Fibroblast of mammary gland (primary cell): ENCODE measurements around the gene SLBP.

Experiments
- DNase-seq: peaks from one replicate; pipeline ENCODE4 v3.0.0-alpha.2; 2010; ENCODE audit warnings: low read depth
- H3K4me3 ChIP-seq: 2 replicates; pipeline ENCODE4 v1.5.1; 2011; ENCODE audit warnings: low read depth, mild to moderate bottlenecking, low read length, moderate library complexity; ENCODE audit not compliant: control insufficient read depth
- TF ChIP-seq, protein P1 (sequence below): conservative IDR thresholded peaks from 2 replicates; pipeline ENCODE4 v1.5.1; 2011; ENCODE audit warnings: low read depth, low read length, inconsistent platforms; ENCODE audit not compliant: control insufficient read depth, insufficient read depth

SLBP gene

DNA sequence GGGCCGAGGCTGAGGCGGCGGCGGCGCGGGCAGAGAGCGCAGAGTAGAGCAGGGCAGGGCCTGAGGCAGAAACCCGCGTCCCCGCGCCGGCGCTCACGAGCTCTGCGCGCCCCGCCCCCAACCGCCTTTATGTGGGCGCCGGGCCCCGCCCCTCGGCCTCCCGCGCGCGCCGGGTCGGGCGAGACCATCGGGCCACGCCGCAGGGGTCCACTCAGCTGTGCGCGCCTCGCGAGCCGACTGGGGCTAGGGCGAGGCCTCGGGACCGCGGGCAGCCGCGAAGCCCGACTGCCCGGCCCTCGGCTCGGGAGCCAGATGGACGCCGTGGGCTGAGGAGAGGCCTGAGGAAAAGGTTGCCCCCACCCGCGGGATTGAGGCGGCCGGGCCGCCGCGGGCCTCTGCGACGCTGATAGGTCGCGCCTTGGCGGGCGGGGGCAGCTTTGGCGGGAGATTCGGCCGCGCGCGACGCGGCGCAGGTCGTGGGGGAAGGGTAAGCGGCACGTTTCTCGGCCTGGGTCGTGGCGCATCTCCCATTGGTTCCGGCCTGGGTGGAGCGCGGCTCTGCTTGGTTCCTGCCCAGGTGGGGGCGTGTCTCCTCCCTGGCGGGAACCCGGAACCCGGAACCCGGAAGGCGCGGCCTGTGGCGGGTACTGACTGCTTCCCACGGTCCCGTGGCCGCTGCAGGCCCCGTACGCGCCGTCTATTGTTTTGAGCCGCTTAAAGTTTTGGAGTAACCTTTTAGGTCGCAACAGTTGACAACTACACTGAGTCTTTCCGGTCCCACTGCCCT, at the start of gene SLBP:
SLBP (minus strand) TSS at position 104 of the 787 bp plus-strand sequence. CDS start 131 bp downstream, outside the sequence.
- peak; percentile 86 for DNase-seq

DNA sequence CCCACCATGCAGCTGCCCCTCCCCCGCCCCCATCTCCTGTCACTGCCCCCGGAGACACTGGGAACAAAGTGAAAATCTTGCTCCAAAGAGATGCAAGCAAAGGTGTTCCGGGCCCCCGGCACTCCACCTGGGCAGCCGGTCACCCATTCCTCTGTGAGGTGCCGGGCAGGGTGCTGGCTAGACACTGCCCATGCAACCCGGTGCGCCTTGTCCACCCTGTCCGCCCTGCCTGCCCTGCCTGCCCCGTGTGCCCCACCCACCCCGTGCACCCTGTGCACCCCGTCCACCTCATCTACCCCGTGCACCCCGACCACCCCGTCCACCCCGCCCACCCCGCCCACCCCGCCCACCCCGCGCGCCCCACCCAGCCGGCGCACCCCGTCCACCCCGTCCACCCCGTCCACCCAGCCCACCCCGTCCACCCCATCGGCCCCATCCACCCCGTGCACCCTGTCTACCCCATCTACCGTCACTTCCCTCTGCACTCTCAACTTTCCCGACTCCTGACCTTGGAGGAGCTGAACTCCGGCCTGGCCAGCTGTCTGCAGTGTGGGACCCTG, 49.1 kb upstream of the SLBP start:
- DNase-seq = no peak
- TF ChIP-seq, protein P1, sequence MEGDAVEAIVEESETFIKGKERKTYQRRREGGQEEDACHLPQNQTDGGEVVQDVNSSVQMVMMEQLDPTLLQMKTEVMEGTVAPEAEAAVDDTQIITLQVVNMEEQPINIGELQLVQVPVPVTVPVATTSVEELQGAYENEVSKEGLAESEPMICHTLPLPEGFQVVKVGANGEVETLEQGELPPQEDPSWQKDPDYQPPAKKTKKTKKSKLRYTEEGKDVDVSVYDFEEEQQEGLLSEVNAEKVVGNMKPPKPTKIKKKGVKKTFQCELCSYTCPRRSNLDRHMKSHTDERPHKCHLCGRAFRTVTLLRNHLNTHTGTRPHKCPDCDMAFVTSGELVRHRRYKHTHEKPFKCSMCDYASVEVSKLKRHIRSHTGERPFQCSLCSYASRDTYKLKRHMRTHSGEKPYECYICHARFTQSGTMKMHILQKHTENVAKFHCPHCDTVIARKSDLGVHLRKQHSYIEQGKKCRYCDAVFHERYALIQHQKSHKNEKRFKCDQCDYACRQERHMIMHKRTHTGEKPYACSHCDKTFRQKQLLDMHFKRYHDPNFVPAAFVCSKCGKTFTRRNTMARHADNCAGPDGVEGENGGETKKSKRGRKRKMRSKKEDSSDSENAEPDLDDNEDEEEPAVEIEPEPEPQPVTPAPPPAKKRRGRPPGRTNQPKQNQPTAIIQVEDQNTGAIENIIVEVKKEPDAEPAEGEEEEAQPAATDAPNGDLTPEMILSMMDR = no peak
- no peak overlapping the region for H3K4me3 ChIP-seq

More for the DNA sequence above, at the start of gene SLBP:
- peak within 1 kb of the TSS; percentile 90 for H3K4me3 ChIP-seq
- TF ChIP-seq, protein P1 = no peak

DNA sequence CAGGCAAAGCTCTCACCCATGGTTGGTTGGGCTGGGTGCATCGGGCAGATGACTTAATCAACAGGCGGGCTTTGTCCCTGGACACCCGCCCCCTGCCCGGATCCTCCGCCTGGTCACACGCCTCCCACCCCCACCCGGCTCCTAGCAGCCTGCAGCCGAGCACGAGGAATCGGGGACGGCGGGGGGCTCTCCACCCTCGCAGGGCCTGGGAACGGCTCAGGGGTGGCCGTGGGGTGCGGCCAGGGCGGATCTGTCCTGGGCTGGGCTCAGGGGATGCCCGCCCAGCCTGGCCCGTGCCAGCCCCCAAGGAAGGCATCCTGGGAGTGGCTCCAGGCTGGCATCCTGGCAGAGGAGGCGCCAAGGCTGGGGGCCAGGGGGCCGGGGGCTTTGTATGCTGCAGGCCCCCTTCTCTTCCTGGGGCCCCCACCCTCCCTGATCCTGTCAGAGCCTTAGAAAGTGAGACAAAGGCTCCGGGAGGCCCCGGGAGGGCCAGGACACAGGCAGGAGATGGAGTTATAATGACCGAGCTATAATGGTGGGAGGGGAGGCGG, 48.5 kb upstream of the SLBP start:
- no peak for DNase-seq
- H3K4me3 ChIP-seq = no peak overlapping the region
- TF ChIP-seq, protein P1 = no peak

DNA sequence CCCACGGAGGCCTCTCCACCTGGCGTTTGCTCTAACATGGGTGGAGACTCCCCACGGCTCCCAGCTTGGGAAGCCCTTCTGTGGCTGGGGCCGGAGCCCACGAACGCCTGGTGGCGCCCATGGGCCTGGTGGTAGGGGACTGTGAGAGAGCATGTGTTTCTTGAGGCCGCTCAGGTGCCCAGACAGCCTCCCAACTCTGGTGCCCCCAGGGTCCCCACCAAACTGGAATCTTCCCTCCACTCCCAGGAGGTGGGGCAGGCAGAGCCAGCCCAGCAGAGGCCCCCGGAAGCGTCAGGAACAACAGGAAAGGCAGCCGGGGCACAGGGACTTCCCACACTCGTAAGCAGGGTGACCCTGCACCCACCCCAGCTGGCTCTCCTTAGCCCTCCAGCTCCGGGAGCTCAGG, 47.7 kb upstream of the SLBP start:
- DNase-seq = no peak
- no peak overlapping the region for H3K4me3 ChIP-seq
- TF ChIP-seq, protein P1 = no peak

DNA sequence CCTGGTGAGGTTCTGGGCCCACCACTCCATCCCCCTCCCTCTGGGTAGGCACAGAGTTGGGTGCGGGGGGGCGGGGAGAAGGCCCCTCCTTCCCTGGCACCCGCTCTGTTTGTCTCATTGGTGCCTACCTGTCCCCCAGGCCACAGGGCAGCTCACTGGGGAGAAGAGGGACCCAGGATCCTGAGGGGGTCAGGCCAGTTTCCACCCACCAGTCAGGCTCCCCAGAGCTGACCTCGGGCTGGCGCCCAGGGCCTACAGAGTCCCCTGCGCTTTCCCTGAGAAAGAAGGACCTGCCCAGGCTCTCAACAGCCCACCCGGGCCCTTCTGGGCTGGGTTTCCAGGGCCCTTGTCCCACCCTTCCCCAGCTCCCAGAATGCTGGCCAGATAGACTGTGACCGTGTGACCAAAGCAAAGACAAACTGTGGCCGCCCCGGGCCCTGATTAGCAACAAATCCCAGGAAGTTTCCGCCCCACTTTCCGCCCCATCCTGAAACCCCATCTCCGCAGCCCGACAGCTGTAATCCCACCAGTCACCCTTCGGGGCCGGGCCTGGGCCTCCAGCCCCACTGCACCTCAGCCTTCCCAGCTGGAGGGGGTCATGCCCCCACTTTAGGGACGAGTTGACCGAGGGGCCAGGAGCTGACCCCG, 47.2 kb upstream of the SLBP start:
- TF ChIP-seq, protein P1 = no peak
- no peak for DNase-seq

DNA sequence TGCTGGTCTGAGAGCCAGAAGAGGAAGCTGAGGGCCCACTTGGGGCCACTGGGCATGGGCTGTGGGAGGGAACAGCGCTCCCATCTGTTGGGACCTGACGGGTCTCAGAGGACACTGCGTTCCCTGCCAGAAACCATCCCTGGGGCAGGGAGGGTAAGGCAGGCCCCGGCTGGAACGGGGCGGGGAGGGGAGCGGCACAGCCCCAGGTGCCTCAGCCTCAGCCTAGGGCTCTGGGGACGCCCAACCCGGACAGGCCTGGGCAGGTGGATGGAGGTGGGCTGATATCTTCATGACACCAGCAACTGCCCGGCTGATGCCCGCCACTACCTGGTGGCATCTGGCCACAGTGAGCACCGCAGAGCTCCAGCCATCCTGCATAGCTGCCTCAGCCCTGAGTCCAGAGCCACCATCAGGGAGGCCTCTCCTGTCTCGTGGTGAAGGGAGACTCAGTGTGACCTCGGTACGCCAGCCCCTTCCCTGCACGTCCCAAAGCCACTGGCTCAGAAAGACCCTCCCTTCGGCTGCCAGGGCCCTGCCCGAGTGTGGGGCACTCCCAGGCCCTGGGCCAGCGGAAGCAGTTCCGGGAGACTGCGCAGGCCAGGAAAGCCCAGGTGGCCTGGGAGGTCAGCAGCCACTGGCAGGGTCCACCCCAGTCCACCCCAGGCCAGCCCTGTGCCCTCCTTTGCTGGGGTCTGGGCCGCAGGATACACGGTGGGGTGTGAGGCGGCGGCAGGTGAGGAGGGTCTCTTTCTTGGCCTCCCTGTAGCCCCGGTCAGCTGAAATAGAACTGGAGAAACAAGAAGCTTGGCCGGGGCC, 46.4 kb upstream of the SLBP start:
- DNase-seq = no peak
- H3K4me3 ChIP-seq = no peak overlapping the region
- TF ChIP-seq, protein P1 = no peak

More for the DNA sequence above, 47.2 kb upstream of the SLBP start:
- no peak overlapping the region for H3K4me3 ChIP-seq
